DND-41 (cell line): ENCODE results near the gene AAGAB.
"Not testable (repeated sequence)": the region's sequence is repeated elsewhere in the genome, so short reads cannot be mapped to it uniquely, and the experiment has no call there.

Experiments
- ATAC-seq: fragments of 200-7000 bp; cut with Tn5 transposase; 3 replicates; pipeline ENCODE4 v1.9.1; 2021; ENCODE audit warnings: low read depth; ENCODE audit not compliant: insufficient read depth
- DNase-seq: peaks from one replicate; pipeline ENCODE4 v3.0.0-alpha.2; 2020
- H2AFZ ChIP-seq: 2 replicates; pipeline ENCODE4 v1.6.0; 2012; ENCODE audit warnings: low read depth, low read length
- H3K27ac ChIP-seq: 2 replicates; pipeline ENCODE4 v1.5.1; 2012; ENCODE audit warnings: low read length, inconsistent platforms
- H3K27me3 ChIP-seq: fragments of 200-600 bp; sonication (generic); 2 replicates; pipeline ENCODE4 v1.6.0; 2012; ENCODE audit warnings: low read length, mild to moderate bottlenecking, inconsistent platforms; ENCODE audit not compliant: insufficient read depth, poor library complexity
- H3K36me3 ChIP-seq: 2 replicates; pipeline ENCODE4 v1.5.1; 2012; ENCODE audit warnings: low read length, inconsistent platforms; ENCODE audit not compliant: insufficient read depth
- H3K4me1 ChIP-seq: 2 replicates; pipeline ENCODE4 v1.5.1; 2012; ENCODE audit warnings: mild to moderate bottlenecking, low read length; ENCODE audit not compliant: insufficient read depth
- H3K4me2 ChIP-seq: 2 replicates; pipeline ENCODE4 v1.6.0; 2012; ENCODE audit warnings: mild to moderate bottlenecking, moderate library complexity, low read length, inconsistent platforms; ENCODE audit not compliant: insufficient read depth
- H3K4me3 ChIP-seq, 2 experiments: fragments of 200-600 bp in 1 of 2; shearing (Covaris generic) in 1 of 2; 2 replicates each; pipeline ENCODE4 v1.5.1; 2012 to 2016; ENCODE audit warnings: inconsistent platforms in 2 of 2, low read length in 2 of 2, mild to moderate bottlenecking in 2 of 2, low read depth in 1 of 2, moderate library complexity in 1 of 2
- H3K79me2 ChIP-seq: 2 replicates; pipeline ENCODE4 v1.6.0; 2012; ENCODE audit warnings: low read length, inconsistent platforms; ENCODE audit not compliant: insufficient read depth
- H3K9ac ChIP-seq: 2 replicates; pipeline ENCODE4 v1.6.0; 2012; ENCODE audit warnings: low read depth, mild to moderate bottlenecking, inconsistent platforms, low read length, moderate library complexity
- H3K9me3 ChIP-seq: 2 replicates; pipeline ENCODE4 v1.5.1; 2012; ENCODE audit warnings: low read length, moderate library complexity, mild to moderate bottlenecking, inconsistent platforms; ENCODE audit not compliant: insufficient read depth, severe bottlenecking
- H4K20me1 ChIP-seq: 2 replicates; pipeline ENCODE4 v1.6.0; 2012; ENCODE audit warnings: low read length; ENCODE audit not compliant: insufficient read depth
- CTCF ChIP-seq: IDR thresholded peaks from 2 replicates; pipeline ENCODE4 v1.5.1; 2012; ENCODE audit warnings: borderline replicate concordance, low read length, moderate library complexity, mild to moderate bottlenecking; ENCODE audit not compliant: poor library complexity, severe bottlenecking; ENCODE audit errors: extremely low read depth
- EZH2 ChIP-seq: IDR thresholded peaks from 3 replicates; pipeline ENCODE4 v1.6.1; 2012; ENCODE audit warnings: borderline replicate concordance, low read depth, mild to moderate bottlenecking, moderate library complexity, low read length, inconsistent platforms; ENCODE audit not compliant: severe bottlenecking

The AAGAB gene

GRCh38 chr15:67249830-67250229 is 4.6 kb downstream of the AAGAB start:
- DNase-seq (no peak), ATAC-seq (no peak)
- Histone ChIP-seq H3K4me2 (no peak overlapping the region), H3K4me1 (peaks cover 15% of the 10 kb centered on the region), H3K9ac (no peak overlapping the region), H3K36me3 (peaks cover 3% of the 10 kb centered on the region; the same call in 1 of the 2 replicates), H3K27me3 (peaks cover 1% of the 10 kb centered on the region), H2AFZ (no peak overlapping the region), H3K27ac (no peak overlapping the region), H4K20me1 (no peaks in the 10 kb centered on the region; the same call in 1 of the 2 replicates), H3K79me2 (peaks cover 79% of the 10 kb centered on the region), H3K9me3 (no peaks in the 10 kb centered on the region), H3K4me3 (no peak overlapping the region)
- TF ChIP-seq EZH2 (no peak), CTCF (no peak)

GRCh38 chr15:67248011-67248505 is 6.4 kb downstream of the AAGAB start:
- peaks cover 7% of the 10 kb centered on the region for H3K4me1 ChIP-seq
- H3K9ac ChIP-seq: no peak overlapping the region
- no peak for ATAC-seq
- H4K20me1 ChIP-seq: no peaks in the 10 kb centered on the region; the same call in 1 of the 2 replicates
- H3K9me3 ChIP-seq: no peaks in the 10 kb centered on the region
- H3K27me3 ChIP-seq: no peaks in the 10 kb centered on the region
- TF ChIP-seq CTCF (no peak), EZH2 (no peak)
- peaks cover 73% of the 10 kb centered on the region for H3K79me2 ChIP-seq
- no peak overlapping the region for H3K4me2 ChIP-seq
- H3K27ac ChIP-seq: no peak overlapping the region
- H3K4me3 ChIP-seq: no peak overlapping the region
- H3K36me3 ChIP-seq: peaks cover 3% of the 10 kb centered on the region; the same call in 1 of the 2 replicates
- no peak overlapping the region for H2AFZ ChIP-seq
- DNase-seq: no peak

DNA sequence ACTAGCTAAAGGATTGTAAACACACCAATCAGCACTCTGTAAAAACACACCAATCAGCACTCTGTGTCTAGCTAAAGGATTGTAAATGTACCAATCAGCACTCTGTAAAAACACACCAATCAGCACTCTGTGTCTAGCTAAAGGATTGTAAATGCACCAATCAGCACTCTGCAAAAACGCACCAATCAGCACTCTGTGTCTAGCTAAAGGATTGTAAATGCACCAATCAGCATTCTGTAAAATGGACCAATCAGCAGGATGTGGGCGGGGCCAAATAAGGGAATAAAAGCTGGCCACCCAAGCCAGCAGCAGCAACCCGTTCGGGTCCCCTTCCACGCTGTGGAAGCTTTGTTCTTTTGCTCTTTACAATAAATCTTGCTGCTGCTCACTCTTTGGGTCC is 7.9 kb downstream of the AAGAB start:
- H3K4me2 ChIP-seq, ATAC-seq, H3K9me3 ChIP-seq, DNase-seq, H2AFZ ChIP-seq, H3K4me3 ChIP-seq, H3K9ac ChIP-seq, H4K20me1 ChIP-seq, H3K27ac ChIP-seq, H3K27me3 ChIP-seq, H3K4me1 ChIP-seq, H3K36me3 ChIP-seq: not testable (repeated sequence)
- peaks cover 69% of the 10 kb centered on the region for H3K79me2 ChIP-seq

- Histone ChIP-seq H3K27ac (no peak overlapping the region), H3K9me3 (no peaks in the 10 kb centered on the region), H3K4me1 (no peaks in the 10 kb centered on the region), H3K9ac (no peak overlapping the region), H3K4me2 (no peak overlapping the region), H2AFZ (no peak overlapping the region), H3K27me3 (no peaks in the 10 kb centered on the region), H3K36me3 (peaks cover 3% of the 10 kb centered on the region; the same call in 1 of the 2 replicates), H4K20me1 (peaks cover 9% of the 10 kb centered on the region; the same call in 1 of the 2 replicates), H3K79me2 (peaks cover 71% of the 10 kb centered on the region), H3K4me3 (no peak overlapping the region)
- ATAC-seq: no peak
- no peak for DNase-seq
- TF ChIP-seq CTCF (no peak), EZH2 (no peak)
Observed at GRCh38 chr15:67244971-67245478, 9.4 kb downstream of the AAGAB start.
